ENCODE data around the gene PANK2. TPM values are rescaled to one million over a fixed set of nuclear protein-coding genes. Genes with fewer than 3 reads are reported as not detected.

The PANK2 gene
- total RNA-seq, 1 donor from 2014 or later: 29.3 TPM

- H3K4me3 ChIP-seq (ENCODE audit: low read depth, low read length): peak overlapping the region; percentile 99
- TF ChIP-seq CTCF (conservative IDR thresholded peaks at IDR 0.05; ENCODE audit: low read depth, low read length): no peak
- DNase-seq (ENCODE audit: low read depth): no peak
Measured at GRCh38 chr20:3847429-3847940, 41.7 kb upstream of the PANK2 start.

GRCh38 chr20:3848565-3848964 is 40.6 kb upstream of the PANK2 start:
- no peak for DNase-seq (ENCODE audit: low read depth)
- no peak for TF ChIP-seq CTCF (conservative IDR thresholded peaks at IDR 0.05; ENCODE audit: low read depth, low read length)

GRCh38 chr20:3854462-3854871 is 34.7 kb upstream of the PANK2 start:
- TF ChIP-seq CTCF (conservative IDR thresholded peaks at IDR 0.05; ENCODE audit: low read depth, low read length): no peak
- no peak for DNase-seq (ENCODE audit: low read depth)
- no peak overlapping the region for H3K4me3 ChIP-seq (ENCODE audit: low read depth, low read length)

More at GRCh38 chr20:3848565-3848964, 40.6 kb upstream of the PANK2 start:
- no peak overlapping the region for H3K4me3 ChIP-seq (ENCODE audit: low read depth, low read length)

- DNase-seq (ENCODE audit: low read depth): no peak
- TF ChIP-seq CTCF (conservative IDR thresholded peaks at IDR 0.05; ENCODE audit: low read depth, low read length): no peak
- H3K4me3 ChIP-seq (ENCODE audit: low read depth, low read length): no peak overlapping the region
Measured at GRCh38 chr20:3857405-3857804, 31.8 kb upstream of the PANK2 start.

DNA sequence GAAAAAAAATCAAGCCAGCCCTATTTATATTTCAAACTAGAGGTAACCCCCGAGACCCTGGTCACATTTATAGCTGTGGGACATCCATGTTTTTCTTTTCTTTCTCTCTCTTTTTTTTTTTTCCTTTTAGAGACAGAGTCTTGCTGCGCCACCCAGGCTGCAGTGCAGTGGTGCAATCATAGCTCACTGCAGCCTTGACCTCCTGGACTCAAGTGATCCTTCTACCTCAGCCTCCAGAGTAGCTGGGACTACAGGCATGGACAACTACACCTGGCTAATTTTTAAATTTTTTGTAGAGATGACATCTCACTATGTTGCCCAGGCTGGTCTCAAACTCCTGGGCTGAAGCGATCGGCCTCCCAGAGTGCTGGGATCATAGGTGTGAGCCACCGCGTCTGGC is 30.5 kb upstream of the PANK2 start:
- DNase-seq (ENCODE audit: low read depth): no peak
- H3K4me3 ChIP-seq (ENCODE audit: low read depth, low read length): no peak overlapping the region
- TF ChIP-seq CTCF (conservative IDR thresholded peaks at IDR 0.05; ENCODE audit: low read depth, low read length): no peak

- no peak for TF ChIP-seq CTCF (conservative IDR thresholded peaks at IDR 0.05; ENCODE audit: low read depth, low read length)
- no peak overlapping the region for H3K4me3 ChIP-seq (ENCODE audit: low read depth, low read length)
- no peak for DNase-seq (ENCODE audit: low read depth)
Measured at GRCh38 chr20:3861191-3861590, 28.0 kb upstream of the PANK2 start.

- H3K4me3 ChIP-seq (ENCODE audit: low read depth, low read length): no peak overlapping the region
- TF ChIP-seq CTCF (conservative IDR thresholded peaks at IDR 0.05; ENCODE audit: low read depth, low read length): no peak
- DNase-seq (ENCODE audit: low read depth): no peak
Measured at GRCh38 chr20:3862333-3862732, 26.9 kb upstream of the PANK2 start.
